Right lobe of liver (tissue), 4 donors: ENCODE data around the gene TBC1D1.

Experiments
- POLR2A ChIP-seq: fragments of 450-650 bp; IDR thresholded peaks from one replicate; pipeline ENCODE4 v1.6.1; 2017; ENCODE audit warnings: antibody characterized with exemption, mild to moderate bottlenecking
- TF ChIP-seq, protein P1 (sequence below), 4 donors: fragments of 200-600 bp in 3 of 4; fragments of 450-650 bp in 1 of 4; IDR thresholded peaks; one replicate each; pipeline versions ENCODE4 v1.5.1 to v1.8.0; 2016 to 2022; ENCODE audit warnings: antibody characterized with exemption in 4 of 4, mild to moderate bottlenecking in 2 of 4
- donor health status: DM: no; HTN: no; CAD: no.
- donor health status: DM: no; HTN: no; CAD: no.
- donor health status: DM: no; HTN: yes; CAD: no.

DNA sequence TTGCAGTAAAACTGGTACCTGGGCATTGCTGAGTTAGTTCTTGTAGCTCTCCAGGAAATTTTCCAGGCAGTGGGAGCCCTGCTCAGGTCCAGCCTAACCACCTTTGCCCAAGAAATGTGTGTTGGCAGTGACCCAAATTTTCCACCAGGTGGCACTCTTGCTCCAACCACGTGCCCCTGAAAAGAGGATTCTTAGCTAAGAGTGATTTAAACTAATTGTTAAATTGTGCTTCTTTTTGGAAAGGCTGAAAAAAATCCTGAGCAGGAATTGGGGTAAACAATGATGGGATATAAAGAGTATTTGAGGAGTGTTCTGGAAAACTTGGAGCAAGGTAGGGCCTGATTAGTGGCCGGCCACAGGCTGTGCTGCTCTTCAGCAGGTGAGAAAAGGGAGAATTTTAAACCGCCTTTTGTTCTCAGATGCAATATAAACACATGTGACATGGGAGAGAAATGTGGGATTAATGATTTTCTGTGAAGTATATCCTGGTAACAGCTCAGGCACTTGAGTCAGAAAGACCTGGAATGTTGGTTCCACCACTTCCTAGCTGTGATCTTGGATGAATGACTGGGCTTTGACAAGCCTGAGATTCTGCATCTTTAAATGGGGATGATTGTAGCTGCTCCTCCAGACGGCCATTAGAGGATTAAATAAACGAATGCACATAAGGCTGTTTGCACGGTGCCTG lies 288.9 kb downstream of the TBC1D1 start:
- TF ChIP-seq, protein P1, sequence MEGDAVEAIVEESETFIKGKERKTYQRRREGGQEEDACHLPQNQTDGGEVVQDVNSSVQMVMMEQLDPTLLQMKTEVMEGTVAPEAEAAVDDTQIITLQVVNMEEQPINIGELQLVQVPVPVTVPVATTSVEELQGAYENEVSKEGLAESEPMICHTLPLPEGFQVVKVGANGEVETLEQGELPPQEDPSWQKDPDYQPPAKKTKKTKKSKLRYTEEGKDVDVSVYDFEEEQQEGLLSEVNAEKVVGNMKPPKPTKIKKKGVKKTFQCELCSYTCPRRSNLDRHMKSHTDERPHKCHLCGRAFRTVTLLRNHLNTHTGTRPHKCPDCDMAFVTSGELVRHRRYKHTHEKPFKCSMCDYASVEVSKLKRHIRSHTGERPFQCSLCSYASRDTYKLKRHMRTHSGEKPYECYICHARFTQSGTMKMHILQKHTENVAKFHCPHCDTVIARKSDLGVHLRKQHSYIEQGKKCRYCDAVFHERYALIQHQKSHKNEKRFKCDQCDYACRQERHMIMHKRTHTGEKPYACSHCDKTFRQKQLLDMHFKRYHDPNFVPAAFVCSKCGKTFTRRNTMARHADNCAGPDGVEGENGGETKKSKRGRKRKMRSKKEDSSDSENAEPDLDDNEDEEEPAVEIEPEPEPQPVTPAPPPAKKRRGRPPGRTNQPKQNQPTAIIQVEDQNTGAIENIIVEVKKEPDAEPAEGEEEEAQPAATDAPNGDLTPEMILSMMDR (IDR thresholded peaks at IDR 0.05): peak; percentile 93 to 96 (median 94)
- no peak for TF ChIP-seq POLR2A
